Measurements from ENCODE around the gene C9. TPM values are rescaled to one million over a fixed set of nuclear protein-coding genes. Genes with fewer than 3 reads are reported as not detected.

C9 gene
- polyA plus RNA-seq, 1 donor (not counting 4 experiments of a cell fraction or from before 2014, with no cell fraction given) = 0.04 TPM

GRCh38 chr5:39349484-39349883, 14.8 kb downstream of the C9 start:
- Histone ChIP-seq H4K20me1 (ENCODE audit: control insufficient read depth, extremely low read depth, insufficient read depth, low read length) (no peaks in the 10 kb centered on the region), H2AFZ (ENCODE audit: control insufficient read depth, low read length) (no peak overlapping the region), H3K9me1 (ENCODE audit: control insufficient read depth, extremely low read depth, insufficient read depth, low read length) (no peaks in the 10 kb centered on the region), H3K9me3 (ENCODE audit: control insufficient read depth, low read depth, low read length) (peaks cover 4% of the 10 kb centered on the region), H3K9ac (ENCODE audit: control insufficient read depth, extremely low read depth, insufficient read depth, low read length) (no peak overlapping the region), H3K27me3 (ENCODE audit: control insufficient read depth, extremely low read depth, insufficient read depth, low read length) (no peaks in the 10 kb centered on the region), H3K36me3 (ENCODE audit: control insufficient read depth in 2 of 2, extremely low read depth in 1 of 2, insufficient read depth in 2 of 2, low read length in 2 of 2) (no peaks in the 10 kb centered on the region), H3K79me2 (ENCODE audit: control insufficient read depth, insufficient read depth, low read length) (no peaks in the 10 kb centered on the region), H3K4me3 (ENCODE audit: control insufficient read depth in 2 of 3, extremely low read depth in 1 of 3, insufficient read depth in 2 of 3, low read depth in 1 of 3, low read length in 3 of 3) (no peak overlapping the region), H3K4me1 (ENCODE audit: control insufficient read depth, extremely low read depth, insufficient read depth, low read length) (peaks cover 10% of the 10 kb centered on the region), H3K4me2 (ENCODE audit: control insufficient read depth, extremely low read depth, insufficient read depth, low read depth, low read length) (no peak overlapping the region), H3K27ac (ENCODE audit: control insufficient read depth, insufficient read depth, low read length) (no peak overlapping the region)
- FAIRE-seq = no peak
- dilution Hi-C loops (cut with MboI; ENCODE audit: extremely low pct_ligation_motif_present, low sequenced_read_pairs) = no loop called here
- DNase-seq (ENCODE audit: low read depth, low spot score) = no peak
- no peak for TF ChIP-seq EZH2 (IDR thresholded peaks at IDR 0.05; ENCODE audit: low read length)

- H3K9me1 ChIP-seq (ENCODE audit: control insufficient read depth, extremely low read depth, insufficient read depth, low read length) = no peaks in the 10 kb centered on the region
- no peak overlapping the region for H3K27ac ChIP-seq (ENCODE audit: control insufficient read depth, insufficient read depth, low read length)
- dilution Hi-C loops (cut with MboI; ENCODE audit: extremely low pct_ligation_motif_present, low sequenced_read_pairs) = no loop called here
- TF ChIP-seq EZH2 (IDR thresholded peaks at IDR 0.05; ENCODE audit: low read length) (no peak), CTCF (optimal IDR thresholded peaks at IDR 0.05 in 1 of 3, IDR thresholded peaks at IDR 0.05 in 1 of 3, conservative IDR thresholded peaks at IDR 0.05 in 1 of 3; ENCODE audit: extremely low read depth in 1 of 3, insufficient read depth in 2 of 3, low read length in 3 of 3) (no peak)
- no peak overlapping the region for H3K4me3 ChIP-seq (ENCODE audit: control insufficient read depth in 2 of 3, extremely low read depth in 1 of 3, insufficient read depth in 2 of 3, low read depth in 1 of 3, low read length in 3 of 3)
- FAIRE-seq = no peak
- H3K27me3 ChIP-seq (ENCODE audit: control insufficient read depth, extremely low read depth, insufficient read depth, low read length) = no peaks in the 10 kb centered on the region
- no peak overlapping the region for H2AFZ ChIP-seq (ENCODE audit: control insufficient read depth, low read length)
- no peaks in the 10 kb centered on the region for H4K20me1 ChIP-seq (ENCODE audit: control insufficient read depth, extremely low read depth, insufficient read depth, low read length)
- H3K36me3 ChIP-seq (ENCODE audit: control insufficient read depth in 2 of 2, extremely low read depth in 1 of 2, insufficient read depth in 2 of 2, low read length in 2 of 2) = no peaks in the 10 kb centered on the region
- H3K4me2 ChIP-seq (ENCODE audit: control insufficient read depth, extremely low read depth, insufficient read depth, low read depth, low read length) = no peak overlapping the region
- no peak for DNase-seq (ENCODE audit: low read depth, low spot score)
- no peaks in the 10 kb centered on the region for H3K79me2 ChIP-seq (ENCODE audit: control insufficient read depth, insufficient read depth, low read length)
- no peaks in the 10 kb centered on the region for H3K9me3 ChIP-seq (ENCODE audit: control insufficient read depth, low read depth, low read length)
- no peaks in the 10 kb centered on the region for H3K4me1 ChIP-seq (ENCODE audit: control insufficient read depth, extremely low read depth, insufficient read depth, low read length)
- no peak overlapping the region for H3K9ac ChIP-seq (ENCODE audit: control insufficient read depth, extremely low read depth, insufficient read depth, low read length)
Measured at GRCh38 chr5:39342460-39342859, 21.8 kb downstream of the C9 start.

GRCh38 chr5:39341896-39342295, 22.4 kb downstream of the C9 start:
- no peaks in the 10 kb centered on the region for H3K79me2 ChIP-seq (ENCODE audit: control insufficient read depth, insufficient read depth, low read length)
- DNase-seq (ENCODE audit: low read depth, low spot score) = no peak
- no peaks in the 10 kb centered on the region for H4K20me1 ChIP-seq (ENCODE audit: control insufficient read depth, extremely low read depth, insufficient read depth, low read length)
- dilution Hi-C loops (cut with MboI; ENCODE audit: extremely low pct_ligation_motif_present, low sequenced_read_pairs) = no loop called here
- no peak overlapping the region for H2AFZ ChIP-seq (ENCODE audit: control insufficient read depth, low read length)
- no peak overlapping the region for H3K27ac ChIP-seq (ENCODE audit: control insufficient read depth, insufficient read depth, low read length)
- TF ChIP-seq CTCF (optimal IDR thresholded peaks at IDR 0.05 in 1 of 3, IDR thresholded peaks at IDR 0.05 in 1 of 3, conservative IDR thresholded peaks at IDR 0.05 in 1 of 3; ENCODE audit: extremely low read depth in 1 of 3, insufficient read depth in 2 of 3, low read length in 3 of 3) = no peak
- H3K4me1 ChIP-seq (ENCODE audit: control insufficient read depth, extremely low read depth, insufficient read depth, low read length) = no peaks in the 10 kb centered on the region
- H3K9me3 ChIP-seq (ENCODE audit: control insufficient read depth, low read depth, low read length) = no peaks in the 10 kb centered on the region
- no peak overlapping the region for H3K4me2 ChIP-seq (ENCODE audit: control insufficient read depth, extremely low read depth, insufficient read depth, low read depth, low read length)
- no peak for FAIRE-seq
- no peak overlapping the region for H3K9ac ChIP-seq (ENCODE audit: control insufficient read depth, extremely low read depth, insufficient read depth, low read length)
- H3K27me3 ChIP-seq (ENCODE audit: control insufficient read depth, extremely low read depth, insufficient read depth, low read length) = no peaks in the 10 kb centered on the region
- no peaks in the 10 kb centered on the region for H3K9me1 ChIP-seq (ENCODE audit: control insufficient read depth, extremely low read depth, insufficient read depth, low read length)
- H3K4me3 ChIP-seq (ENCODE audit: control insufficient read depth in 2 of 3, extremely low read depth in 1 of 3, insufficient read depth in 2 of 3, low read depth in 1 of 3, low read length in 3 of 3) = no peak overlapping the region
- no peaks in the 10 kb centered on the region for H3K36me3 ChIP-seq (ENCODE audit: control insufficient read depth in 2 of 2, extremely low read depth in 1 of 2, insufficient read depth in 2 of 2, low read length in 2 of 2)
